Lung (tissue), 12 donors: ENCODE data around the gene PDE9A. TPM values are rescaled to one million over a fixed set of nuclear protein-coding genes. Genes with fewer than 3 reads are reported as not detected.
"Not testable (repeated sequence)": the region's sequence is repeated elsewhere in the genome, so short reads cannot be mapped to it uniquely, and the experiment has no call there.

Experiments used
- ATAC-seq: fragments of 200-7000 bp; cut with Tn5 transposase; one replicate; pipeline ENCODE4 v1.9.1; 2020; ENCODE audit warnings: moderate number of reproducible peaks; ENCODE audit not compliant: insufficient read depth, low FRiP score
- DNase-seq, 3 donors: peaks; one replicate each; pipeline ENCODE4 v3.0.0-alpha.2; 2013 to 2017
- H3K27ac ChIP-seq, 2 donors: one replicate each; pipeline ENCODE4 v1.5.1; 2013; ENCODE audit warnings: mild to moderate bottlenecking in 2 of 2, moderate library complexity in 2 of 2, control low read depth in 1 of 2, inconsistent platforms in 1 of 2, low read depth in 1 of 2, low read length in 1 of 2
- H3K27me3 ChIP-seq, 3 donors: one replicate each; pipeline ENCODE4 v1.5.1; 2013; ENCODE audit warnings: low read length in 2 of 3; ENCODE audit not compliant: control insufficient read depth in 3 of 3, insufficient read depth in 3 of 3
- H3K36me3 ChIP-seq, 4 donors: one replicate each; pipeline ENCODE4 v1.5.1; 2013; ENCODE audit warnings: low read length in 4 of 4, mild to moderate bottlenecking in 1 of 4, moderate library complexity in 1 of 4; ENCODE audit not compliant: control insufficient read depth in 4 of 4, insufficient read depth in 4 of 4
- H3K4me1 ChIP-seq, 5 donors: one replicate each; pipeline ENCODE4 v1.5.1; 2013; ENCODE audit warnings: low read length in 5 of 5, mild to moderate bottlenecking in 2 of 5, moderate library complexity in 1 of 5; ENCODE audit not compliant: control insufficient read depth in 5 of 5, insufficient read depth in 5 of 5
- H3K4me3 ChIP-seq: one replicate; pipeline ENCODE4 v1.5.1; 2013; ENCODE audit warnings: mild to moderate bottlenecking, control low read depth, moderate library complexity
- H3K9ac ChIP-seq, 2 donors: one replicate each; pipeline ENCODE4 v1.5.1; 2013; ENCODE audit warnings: low read length in 2 of 2, control low read depth in 1 of 2; ENCODE audit not compliant: insufficient read depth in 1 of 2
- H3K9me3 ChIP-seq, 4 donors: one replicate each; pipeline ENCODE4 v1.5.1; 2013; ENCODE audit warnings: low read length in 3 of 4, mild to moderate bottlenecking in 1 of 4, moderate library complexity in 1 of 4; ENCODE audit not compliant: control insufficient read depth in 4 of 4, insufficient read depth in 3 of 4
- CTCF ChIP-seq: IDR thresholded peaks from 2 replicates; pipeline ENCODE4 v1.5.1; 2012; ENCODE audit warnings: mild to moderate bottlenecking; ENCODE audit errors: control extremely low read depth, extremely low read depth
- WGBS, 2 donors: extraction: QIAGEN DNeasy Blood & Tissue Kit; methylation state at CpG; one replicate each; pipeline ENCODE4 v1.1.7; 2013; 5-methylcytosine and 5-hydroxymethylcytosine counted together
- polyA plus RNA-seq, 2 donors: library from polyadenylated mRNA; stranded (reverse); fragments of 200-250 nt; gene quantifications; one replicate each; pipeline ENCODE4 v1.2.1, GENCODE V29; 2013
- total RNA-seq, 2 donors: library from RNA; depleted of rRNA in 1 of 2; stranded (reverse); fragments of >200 nt in 1 of 2; gene quantifications; one replicate each; pipeline ENCODE4 v1.2.1, GENCODE V29; 2014 to 2021
- donor health status: control.
- donor health status: control.
- donor health status: Bipolar disorder and iron deficiency.
- donor health status: healthy.
- donor health status: DM: yes; HTN: yes; CAD: no.

The PDE9A gene
- total and polyA plus RNA-seq, 4 donors, result 5.3 to 17.0 (median 6.9) TPM

- no peak overlapping the region for H3K27ac ChIP-seq
- no peaks in the 10 kb centered on the region for H3K9me3 ChIP-seq
- no peak for TF ChIP-seq CTCF
- no peak overlapping the region for H3K4me3 ChIP-seq
- H3K27me3 ChIP-seq, result no peaks in the 10 kb centered on the region
- no peak overlapping the region for H3K9ac ChIP-seq
- no peak for ATAC-seq
- WGBS, 2 donors, result 88 to 93% methylated on average over 7 of the region's 7 CpGs
- DNase-seq, result no peak
- H3K4me1 ChIP-seq, result no peaks in the 10 kb centered on the region
- H3K36me3 ChIP-seq, result no peaks in the 10 kb centered on the region
Observed at GRCh38 chr21:42708107-42708506, 54.7 kb downstream of the PDE9A start.

- H3K36me3 ChIP-seq, ATAC-seq, H3K9me3 ChIP-seq, H3K27ac ChIP-seq, H3K4me1 ChIP-seq, H3K9ac ChIP-seq, DNase-seq, H3K4me3 ChIP-seq, H3K27me3 ChIP-seq: not testable (repeated sequence)
- WGBS, 2 donors, result 87 to 89% methylated on average over 1 of the region's 1 CpG
Observed at GRCh38 chr21:42708916-42709315, 55.5 kb downstream of the PDE9A start.

DNA sequence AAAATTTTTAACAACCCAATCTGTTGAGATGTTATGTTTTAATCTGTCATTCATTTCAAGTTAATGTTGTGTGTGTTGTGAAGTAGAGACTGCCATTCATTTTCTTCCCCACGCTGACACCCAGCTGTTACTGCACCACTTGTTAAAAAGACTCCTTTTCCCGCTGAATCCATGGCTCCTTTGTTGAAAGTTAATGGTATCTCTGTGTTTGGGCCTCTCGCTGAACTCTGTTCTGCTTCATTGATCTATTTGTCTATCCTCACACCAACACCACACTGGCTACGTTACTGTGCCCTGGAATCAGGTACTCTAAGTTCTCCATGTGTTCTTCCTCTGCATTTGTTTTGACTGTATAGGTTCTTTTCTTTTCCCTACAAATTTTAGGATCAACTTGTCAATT, 58.2 kb downstream of the PDE9A start:
- Histone ChIP-seq H3K36me3 (no peaks in the 10 kb centered on the region), H3K4me3 (no peak overlapping the region), H3K9ac (no peak overlapping the region), H3K27me3 (no peaks in the 10 kb centered on the region), H3K27ac (no peak overlapping the region), H3K9me3 (no peaks in the 10 kb centered on the region), H3K4me1 (no peaks in the 10 kb centered on the region)
- DNase-seq (no peak), ATAC-seq (no peak)
- no peak for TF ChIP-seq CTCF
- 95 to 97% methylated on average over 4 of the region's 4 CpGs for WGBS, 2 donors

- H3K27ac ChIP-seq, H3K4me3 ChIP-seq, H3K36me3 ChIP-seq, ATAC-seq, DNase-seq, H3K27me3 ChIP-seq, H3K4me1 ChIP-seq, H3K9ac ChIP-seq, H3K9me3 ChIP-seq: not testable (repeated sequence)
- WGBS, 2 donors, result 85 to 92% methylated on average over 7 of the region's 7 CpGs
Observed at GRCh38 chr21:42715427-42715826, 62.0 kb downstream of the PDE9A start.

DNA sequence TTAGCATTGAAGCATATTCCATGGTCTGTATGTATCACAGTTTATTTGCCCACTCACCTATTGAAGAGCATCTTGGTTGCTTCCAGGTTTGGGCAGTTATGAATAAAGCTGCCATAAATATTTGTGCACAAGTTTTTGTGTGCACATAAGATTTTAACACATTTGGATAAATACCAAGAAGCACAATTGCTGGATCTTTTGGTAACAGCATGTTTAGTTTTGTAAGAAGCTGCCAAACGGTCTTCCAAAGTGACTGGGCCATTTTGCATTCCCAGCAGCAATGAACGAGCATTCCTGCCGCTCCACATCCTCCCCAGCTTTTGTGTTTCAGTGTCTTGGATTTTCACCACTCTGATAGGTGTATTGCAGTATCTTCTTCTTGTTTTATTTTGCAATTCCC, 62.7 kb downstream of the PDE9A start:
- H3K4me1 ChIP-seq, result peaks cover 0 to 6% (median 2%) of the 10 kb centered on the region in 5 donors
- TF ChIP-seq CTCF, result no peak
- H3K27me3 ChIP-seq, result no peaks in the 10 kb centered on the region
- ATAC-seq (no peak), DNase-seq (peak in 1 of 3 donors; percentile 13)
- no peaks in the 10 kb centered on the region for H3K9me3 ChIP-seq
- H3K27ac ChIP-seq, result no peak overlapping the region
- 88 to 89% methylated on average over 3 of the region's 3 CpGs for WGBS, 2 donors
- H3K4me3 ChIP-seq, result no peak overlapping the region
- no peak overlapping the region for H3K9ac ChIP-seq
- no peaks in the 10 kb centered on the region for H3K36me3 ChIP-seq

- not testable (repeated sequence) for ATAC-seq, H3K9ac ChIP-seq, H3K9me3 ChIP-seq, H3K4me3 ChIP-seq, DNase-seq, H3K27me3 ChIP-seq, H3K27ac ChIP-seq, H3K36me3 ChIP-seq
- 86 to 92% methylated on average over 12 of the region's 12 CpGs for WGBS, 2 donors
- peaks cover 0 to 17% (median 8%) of the 10 kb centered on the region in 5 donors for H3K4me1 ChIP-seq
Observed at GRCh38 chr21:42720484-42720883, 67.1 kb downstream of the PDE9A start.
